ENCODE results near the gene SETBP1. TPM values are rescaled to one million over a fixed set of nuclear protein-coding genes. Genes with fewer than 3 reads are reported as not detected.
A peak's percentile ranks its signal among the peaks of the same experiment; 100 is the strongest.

Gene SETBP1
- total RNA-seq, 3 donors from 2014 or later = 15.0 to 97.2 (median 17.8) TPM

GRCh38 chr18:45046228-45046627, 365.5 kb downstream of the SETBP1 start:
- no peak for DNase-seq
- intact Hi-C loops (cut with DNase I, micrococcal nuclease) = no loop called here
- Histone ChIP-seq H3K9me3 (no peaks in the 10 kb centered on the region), H3K4me1 (ENCODE audit: low read depth) (peaks cover 9% of the 10 kb centered on the region), H3K4me3 (no peak overlapping the region), H3K36me3 (ENCODE audit: low read depth) (no peaks in the 10 kb centered on the region)
- ATAC-seq = no peak
- TF ChIP-seq CTCF (IDR thresholded peaks at IDR 0.05) = no peak

- Histone ChIP-seq H3K4me1 (ENCODE audit: low read depth) (peaks cover 11% of the 10 kb centered on the region), H3K4me3 (no peak overlapping the region), H3K36me3 (ENCODE audit: low read depth) (no peaks in the 10 kb centered on the region), H3K9me3 (no peaks in the 10 kb centered on the region)
- ATAC-seq (no peak), DNase-seq (no peak)
- TF ChIP-seq CTCF (IDR thresholded peaks at IDR 0.05) = no peak
- intact Hi-C loops (cut with DNase I, micrococcal nuclease) = no loop called here
Observed at GRCh38 chr18:45046961-45047360, 366.3 kb downstream of the SETBP1 start.

- Histone ChIP-seq H3K36me3 (ENCODE audit: low read depth) (no peaks in the 10 kb centered on the region), H3K4me3 (no peak overlapping the region), H3K4me1 (ENCODE audit: low read depth) (peaks cover 11% of the 10 kb centered on the region), H3K9me3 (no peaks in the 10 kb centered on the region)
- intact Hi-C loops (cut with DNase I, micrococcal nuclease) = no loop called here
- ATAC-seq = no peak
- TF ChIP-seq CTCF (IDR thresholded peaks at IDR 0.05) = no peak
- DNase-seq = no peak
Observed at GRCh38 chr18:45049578-45050319, 369.1 kb downstream of the SETBP1 start.

GRCh38 chr18:45050712-45051601, 370.3 kb downstream of the SETBP1 start:
- ATAC-seq (peak; percentile 87), DNase-seq (no peak)
- no peaks in the 10 kb centered on the region for H3K36me3 ChIP-seq (ENCODE audit: low read depth)
- no peak for TF ChIP-seq CTCF (IDR thresholded peaks at IDR 0.05)
- peaks cover 11% of the 10 kb centered on the region for H3K4me1 ChIP-seq (ENCODE audit: low read depth)
- intact Hi-C loops (cut with DNase I, micrococcal nuclease) = no loop called here
- no peaks in the 10 kb centered on the region for H3K9me3 ChIP-seq
- no peak overlapping the region for H3K4me3 ChIP-seq

GRCh38 chr18:45054636-45055035, 373.9 kb downstream of the SETBP1 start:
- no peak for TF ChIP-seq CTCF (IDR thresholded peaks at IDR 0.05)
- peak in 1 of 3 donors; percentile 14 for DNase-seq
- ATAC-seq = peak; percentile 77
- Histone ChIP-seq H3K9me3 (no peaks in the 10 kb centered on the region), H3K4me1 (ENCODE audit: low read depth) (peaks cover 11% of the 10 kb centered on the region), H3K36me3 (ENCODE audit: low read depth) (no peaks in the 10 kb centered on the region), H3K4me3 (no peak overlapping the region)
- intact Hi-C loops (cut with DNase I, micrococcal nuclease) = no loop called here

Measured in mucosa of descending colon (tissue), 3 donors.